ENCODE measurements around the gene GAREM1. TPM values are rescaled to one million over a fixed set of nuclear protein-coding genes. Genes with fewer than 3 reads are reported as not detected.
"Not testable (repeated sequence)": the region's sequence is repeated elsewhere in the genome, so short reads cannot be mapped to it uniquely, and the experiment has no call there.

The GAREM1 gene
- total and polyA plus RNA-seq, 2 donors (not counting 1 experiment from before 2014, with no cell fraction given): 0.92 to 1.5 TPM

DNA sequence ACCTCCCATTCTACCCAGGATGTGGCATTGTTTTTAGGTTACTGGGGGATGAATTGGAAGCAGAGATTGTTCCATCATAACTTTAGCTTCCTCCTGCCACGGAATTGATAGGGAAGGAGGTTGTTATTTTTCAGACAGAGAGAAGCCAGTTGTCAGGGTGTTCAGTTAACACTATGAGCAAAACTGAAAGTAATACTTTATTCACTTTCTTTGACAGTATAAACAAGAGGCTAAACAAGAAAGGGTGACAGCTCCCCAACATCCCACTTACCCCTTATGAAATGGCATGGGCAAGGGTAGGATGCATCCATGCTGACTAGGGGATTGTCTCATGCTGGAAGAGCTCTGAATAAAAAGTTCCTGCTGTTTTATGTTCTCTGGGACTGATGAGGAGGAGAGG is 36.4 kb upstream of the GAREM1 start:
- Histone ChIP-seq H3K9me3 (ENCODE audit: control insufficient read depth, insufficient read depth, low read depth, low read length) (no peaks in the 10 kb centered on the region), H4K20me1 (ENCODE audit: control insufficient read depth, extremely low read depth, insufficient read depth, low read length) (no peaks in the 10 kb centered on the region), H3K9ac (ENCODE audit: insufficient read depth, low read length) (no peak overlapping the region), H3K4me3 (replicated peaks in 1 of 4; ENCODE audit: control extremely low read depth in 1 of 4, insufficient read depth in 1 of 4, low read depth in 3 of 4, low read length in 4 of 4) (no peak overlapping the region), H3K27ac (ENCODE audit: insufficient read depth, low read length) (no peak overlapping the region), H2AFZ (ENCODE audit: low read length) (no peak overlapping the region), H3K4me2 (ENCODE audit: extremely low read depth, insufficient read depth, low read length) (no peak overlapping the region), H3K27me3 (ENCODE audit: control insufficient read depth, insufficient read depth, low read length) (no peaks in the 10 kb centered on the region), H3K36me3 (ENCODE audit: control insufficient read depth, insufficient read depth, low read length) (no peaks in the 10 kb centered on the region), H3K79me2 (ENCODE audit: control insufficient read depth, insufficient read depth, low read length) (no peaks in the 10 kb centered on the region), H3K4me1 (ENCODE audit: control insufficient read depth, extremely low read depth, insufficient read depth, low read length) (no peaks in the 10 kb centered on the region)
- no peak for DNase-seq (ENCODE audit: low read depth in 2 of 2)
- TF ChIP-seq EZH2 (IDR thresholded peaks at IDR 0.05; ENCODE audit: low read length, missing control alignments) (no peak), CTCF (conservative IDR thresholded peaks at IDR 0.05 in 1 of 2, IDR thresholded peaks at IDR 0.05 in 1 of 2; ENCODE audit: low read depth in 1 of 2, low read length in 2 of 2) (no peak)

DNA sequence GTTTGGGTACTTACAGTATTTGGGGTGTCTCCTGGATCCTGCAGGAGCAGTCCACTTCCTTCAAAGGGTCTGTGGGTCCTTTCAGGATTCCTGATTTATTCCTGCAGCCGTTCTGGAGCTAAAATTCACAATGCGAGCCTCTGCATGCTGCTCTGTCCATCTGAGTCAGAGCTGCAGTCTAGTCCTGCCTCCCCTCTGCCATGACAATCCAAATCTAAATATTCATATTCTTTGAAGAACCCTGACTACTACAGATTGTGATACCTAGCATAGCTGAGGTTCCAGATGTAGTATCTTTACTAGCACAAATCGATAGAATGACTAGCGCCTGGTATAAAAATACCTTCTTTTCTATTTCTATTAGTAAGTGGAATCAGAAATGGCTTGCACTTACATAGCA is 31.3 kb upstream of the GAREM1 start:
- H3K9ac ChIP-seq (ENCODE audit: insufficient read depth, low read length): no peak overlapping the region
- TF ChIP-seq CTCF (conservative IDR thresholded peaks at IDR 0.05 in 1 of 2, IDR thresholded peaks at IDR 0.05 in 1 of 2; ENCODE audit: low read depth in 1 of 2, low read length in 2 of 2) (no peak), EZH2 (IDR thresholded peaks at IDR 0.05; ENCODE audit: low read length, missing control alignments) (no peak)
- no peaks in the 10 kb centered on the region for H4K20me1 ChIP-seq (ENCODE audit: control insufficient read depth, extremely low read depth, insufficient read depth, low read length)
- no peak overlapping the region for H3K27ac ChIP-seq (ENCODE audit: insufficient read depth, low read length)
- no peak overlapping the region for H3K4me3 ChIP-seq (replicated peaks in 1 of 4; ENCODE audit: control extremely low read depth in 1 of 4, insufficient read depth in 1 of 4, low read depth in 3 of 4, low read length in 4 of 4)
- H3K79me2 ChIP-seq (ENCODE audit: control insufficient read depth, insufficient read depth, low read length): no peaks in the 10 kb centered on the region
- H3K9me3 ChIP-seq (ENCODE audit: control insufficient read depth, insufficient read depth, low read depth, low read length): no peaks in the 10 kb centered on the region
- no peak overlapping the region for H2AFZ ChIP-seq (ENCODE audit: low read length)
- H3K27me3 ChIP-seq (ENCODE audit: control insufficient read depth, insufficient read depth, low read length): no peaks in the 10 kb centered on the region
- no peak for DNase-seq (ENCODE audit: low read depth in 2 of 2)
- H3K4me2 ChIP-seq (ENCODE audit: extremely low read depth, insufficient read depth, low read length): no peak overlapping the region
- no peaks in the 10 kb centered on the region for H3K36me3 ChIP-seq (ENCODE audit: control insufficient read depth, insufficient read depth, low read length)
- no peaks in the 10 kb centered on the region for H3K4me1 ChIP-seq (ENCODE audit: control insufficient read depth, extremely low read depth, insufficient read depth, low read length)

DNA sequence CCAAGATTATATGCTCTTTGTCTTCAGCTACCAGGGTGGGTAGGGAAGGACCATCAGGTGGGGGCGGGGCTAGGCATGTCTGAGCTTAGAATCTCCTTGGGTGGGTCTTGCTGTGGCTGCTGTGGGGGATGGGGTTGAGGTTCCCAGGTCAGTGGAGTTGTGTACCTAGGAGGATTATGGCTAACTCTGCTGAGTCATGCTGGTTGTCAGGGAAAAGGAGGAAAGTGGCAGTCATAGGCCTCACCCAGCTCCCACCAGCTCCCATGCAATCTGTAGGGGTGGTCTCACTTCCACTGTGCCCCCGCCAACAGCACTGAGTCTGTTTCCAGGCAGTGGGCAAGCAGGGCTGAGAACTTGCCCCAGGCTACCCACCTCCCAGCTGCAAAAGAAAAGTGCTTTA is 30.6 kb upstream of the GAREM1 start:
- not testable (repeated sequence) for H3K36me3 ChIP-seq (ENCODE audit: control insufficient read depth, insufficient read depth, low read length); H3K4me2 ChIP-seq (ENCODE audit: extremely low read depth, insufficient read depth, low read length); H4K20me1 ChIP-seq (ENCODE audit: control insufficient read depth, extremely low read depth, insufficient read depth, low read length); H3K9ac ChIP-seq (ENCODE audit: insufficient read depth, low read length); DNase-seq (ENCODE audit: low read depth in 2 of 2); H2AFZ ChIP-seq (ENCODE audit: low read length); H3K27ac ChIP-seq (ENCODE audit: insufficient read depth, low read length); H3K79me2 ChIP-seq (ENCODE audit: control insufficient read depth, insufficient read depth, low read length); H3K27me3 ChIP-seq (ENCODE audit: control insufficient read depth, insufficient read depth, low read length); H3K4me1 ChIP-seq (ENCODE audit: control insufficient read depth, extremely low read depth, insufficient read depth, low read length); H3K9me3 ChIP-seq (ENCODE audit: control insufficient read depth, insufficient read depth, low read depth, low read length); H3K4me3 ChIP-seq (replicated peaks in 1 of 4; ENCODE audit: control extremely low read depth in 1 of 4, insufficient read depth in 1 of 4, low read depth in 3 of 4, low read length in 4 of 4)
